ENCODE data around the gene TTC16. TPM values are rescaled to one million over a fixed set of nuclear protein-coding genes. Genes with fewer than 3 reads are reported as not detected.

TTC16 gene
- total RNA-seq, 1 experiment from 2014 or later, result not detected

Other genes starting within 250 kb of the TTC16 start
- 15.0 and 32.1 TPM in 2 replicates for gene STXBP1, start 103.8 kb upstream of the TTC16 start, total RNA-seq (2014; rRNA removed; shearing (Covaris generic))
- gene CFAP157, start 9.1 kb upstream of the TTC16 start, total RNA-seq (2014; rRNA removed; shearing (Covaris generic)), result not detected in 2 replicates
- 10.7 and 17.5 TPM in 2 replicates for gene PTRH1, start 416 bp upstream of the TTC16 start, total RNA-seq (2014; rRNA removed; shearing (Covaris generic))
- gene TOR2A, start 19.2 kb downstream of the TTC16 start, total RNA-seq (2014; rRNA removed; shearing (Covaris generic)), result 10.4 and 12.3 TPM in 2 replicates
- gene SH2D3C, start 62.6 kb downstream of the TTC16 start, total RNA-seq (2014; rRNA removed; shearing (Covaris generic)), result 0.12 TPM in 1 of 2 replicates, not detected in the other
- 31.8 and 33.2 TPM in 2 replicates for gene CDK9, start 70.0 kb downstream of the TTC16 start, total RNA-seq (2014; rRNA removed; shearing (Covaris generic))
- gene FPGS, start 86.8 kb downstream of the TTC16 start, total RNA-seq (2014; rRNA removed; shearing (Covaris generic)), result 46.2 and 76.4 TPM in 2 replicates
- gene ENG, start 138.6 kb downstream of the TTC16 start, total RNA-seq (2014; rRNA removed; shearing (Covaris generic)), result 25.9 and 46.1 TPM in 2 replicates
- gene AK1, start 161.6 kb downstream of the TTC16 start, total RNA-seq (2014; rRNA removed; shearing (Covaris generic)), result 58.5 and 86.3 TPM in 2 replicates
- 15.9 and 29.4 TPM in 2 replicates for gene ST6GALNAC6, start 183.5 kb downstream of the TTC16 start, total RNA-seq (2014; rRNA removed; shearing (Covaris generic))
- 12.2 and 12.6 TPM in 2 replicates for gene ST6GALNAC4, start 201.0 kb downstream of the TTC16 start, total RNA-seq (2014; rRNA removed; shearing (Covaris generic))
- 1.6 TPM in 1 of 2 replicates, not detected in the other for gene PIP5KL1, start 214.7 kb downstream of the TTC16 start, total RNA-seq (2014; rRNA removed; shearing (Covaris generic))
- gene DPM2, start 221.8 kb downstream of the TTC16 start, total RNA-seq (2014; rRNA removed; shearing (Covaris generic)), result 53.8 and 77.2 TPM in 2 replicates

All from M059J (cell line).